AG04450 (cell line): ENCODE results near the gene TTC7B. TPM values are rescaled to one million over a fixed set of nuclear protein-coding genes. Genes with fewer than 3 reads are reported as not detected.

Source experiments
- CTCF ChIA-PET: fragments of 300-600, 350-600 bp; formaldehyde crosslinking; extraction: SDS; loops from one replicate; lab custom pipeline; 2022; ENCODE audit warnings: antibody characterized with exemption, inconsistent platforms; lab: Charles Lee
- POLR2A ChIA-PET: fragments of 350-600 bp; formaldehyde crosslinking; extraction: SDS; loops from one replicate; lab custom pipeline; 2021; ENCODE audit warnings: antibody characterized with exemption, inconsistent platforms; lab: Yijun Ruan, JAX
- DNase-seq: peaks from one replicate; pipeline ENCODE4 v3.0.0-alpha.2; 2011; ENCODE audit warnings: low read depth, low spot score
- H3K27ac ChIP-seq: one replicate; pipeline ENCODE4 v1.5.1; 2012; ENCODE audit warnings: low read depth, low read length, control low read depth
- H3K27me3 ChIP-seq: one replicate; pipeline ENCODE4 v1.6.0; 2012; ENCODE audit warnings: low read length; ENCODE audit not compliant: control insufficient read depth, insufficient read depth
- H3K4me3 ChIP-seq: 2 replicates; pipeline ENCODE4 v1.5.1; 2011; ENCODE audit warnings: mild to moderate bottlenecking, low read depth, low read length, control low read depth
- H3K9me3 ChIP-seq: 2 replicates; pipeline ENCODE4 v1.5.1; 2012; ENCODE audit warnings: low read length; ENCODE audit not compliant: control insufficient read depth, insufficient read depth
- CTCF ChIP-seq: IDR thresholded peaks from 2 replicates; pipeline ENCODE4 v1.5.1; 2011; ENCODE audit warnings: low read depth, low read length, control low read depth, inconsistent platforms
- polyA plus RNA-seq: library from polyadenylated mRNA; depleted of rRNA; stranded (reverse); fragments of >200 nt; gene quantifications from 2 replicates; pipeline ENCODE4 v1.2.3, GENCODE V29; 2011

TTC7B gene
- polyA plus RNA-seq, 1 experiment, result 36.0 TPM

- POLR2A ChIA-PET, result interaction anchor here (0.7 kb wide), 2 partner anchors 59 to 239 kb away, joined by 3 read pairs; no protein-coding TSS in a partner anchor
Observed at GRCh38 chr14:90699016-90699415, 117.2 kb downstream of the TTC7B start.

GRCh38 chr14:90698379-90698869 is 117.8 kb downstream of the TTC7B start:
- DNase-seq, result no peak
- Histone ChIP-seq H3K4me3 (no peak overlapping the region), H3K27ac (no peak overlapping the region), H3K27me3 (no peaks in the 10 kb centered on the region), H3K9me3 (no peaks in the 10 kb centered on the region)
- POLR2A ChIA-PET, result interaction anchor here (0.7 kb wide), 2 partner anchors 60 to 239 kb away, joined by 3 read pairs; no protein-coding TSS in a partner anchor
- CTCF ChIA-PET, result interaction anchor here (0.6 to 4.2 kb wide), 18 partner anchors 9 to 409 kb away, joined by 3 to 61 read pairs (median 5); no protein-coding TSS in a partner anchor
- no peak for TF ChIP-seq CTCF

More at GRCh38 chr14:90699016-90699415, 117.2 kb downstream of the TTC7B start:
- Histone ChIP-seq H3K27ac (no peak overlapping the region), H3K9me3 (no peaks in the 10 kb centered on the region), H3K27me3 (no peaks in the 10 kb centered on the region), H3K4me3 (no peak overlapping the region)
- DNase-seq, result no peak
- no peak for TF ChIP-seq CTCF
- CTCF ChIA-PET, result interaction anchor here (1.5 to 4.2 kb wide), 3 partner anchors 12 to 398 kb away, joined by 5 to 61 read pairs (median 57); no protein-coding TSS in a partner anchor

GRCh38 chr14:90697577-90698206 is 118.5 kb downstream of the TTC7B start:
- no peaks in the 10 kb centered on the region for H3K9me3 ChIP-seq
- H3K27me3 ChIP-seq, result no peaks in the 10 kb centered on the region
- DNase-seq, result no peak
- H3K27ac ChIP-seq, result no peak overlapping the region
- peak; percentile 96 for TF ChIP-seq CTCF
- POLR2A ChIA-PET, result no interaction called here
- CTCF ChIA-PET, result interaction anchor here (0.5 to 4.2 kb wide), 50 partner anchors 9 to 416 kb away, joined by 3 to 61 read pairs (median 4); no protein-coding TSS in a partner anchor
- H3K4me3 ChIP-seq, result no peak overlapping the region

GRCh38 chr14:90697132-90697531 is 119.1 kb downstream of the TTC7B start:
- Histone ChIP-seq H3K4me3 (no peak overlapping the region), H3K27ac (no peak overlapping the region), H3K27me3 (no peaks in the 10 kb centered on the region), H3K9me3 (no peaks in the 10 kb centered on the region)
- DNase-seq, result no peak
- POLR2A ChIA-PET, result interaction anchor here (1.6 kb wide), 1 partner anchor 300 kb away, joined by 4 read pairs; the partner anchor contains the start of gene CALM1
- CTCF ChIA-PET, result interaction anchor here (0.5 to 4.2 kb wide), 47 partner anchors 10 to 416 kb away, joined by 3 to 61 read pairs (median 4); no protein-coding TSS in a partner anchor
- TF ChIP-seq CTCF, result no peak
